Kidney epithelial cell (primary cell): ENCODE data around the gene ZBTB46. TPM values are rescaled to one million over a fixed set of nuclear protein-coding genes. Genes with fewer than 3 reads are reported as not detected.

Source experiments
- DNase-seq: peaks from one replicate; pipeline ENCODE4 v3.0.0-alpha.2; 2010; ENCODE audit warnings: low read depth
- H3K27me3 ChIP-seq: 2 replicates; pipeline ENCODE4 v1.6.0; 2011; ENCODE audit warnings: low read length; ENCODE audit not compliant: control insufficient read depth, insufficient read depth
- H3K36me3 ChIP-seq: 2 replicates; pipeline ENCODE4 v1.5.1; 2011; ENCODE audit warnings: low read length; ENCODE audit not compliant: control insufficient read depth, insufficient read depth
- H3K4me3 ChIP-seq: 2 replicates; pipeline ENCODE4 v1.5.1; 2011; ENCODE audit warnings: low read depth, mild to moderate bottlenecking, control low read depth, low read length
- total RNA-seq: library from RNA; depleted of rRNA; stranded (reverse); fragments of >200 nt; gene quantifications from 2 replicates; pipeline ENCODE4 v1.2.3, GENCODE V29; 2015
- TF ChIP-seq, protein P1 (sequence below): IDR thresholded peaks from 2 replicates; pipeline ENCODE4 v1.5.1; 2011; ENCODE audit warnings: mild to moderate bottlenecking, moderate library complexity, low read length, control low read depth, inconsistent platforms; ENCODE audit not compliant: insufficient read depth, poor library complexity, severe bottlenecking

The ZBTB46 gene
- total RNA-seq, 1 donor from 2014 or later: 7.8 TPM

DNA sequence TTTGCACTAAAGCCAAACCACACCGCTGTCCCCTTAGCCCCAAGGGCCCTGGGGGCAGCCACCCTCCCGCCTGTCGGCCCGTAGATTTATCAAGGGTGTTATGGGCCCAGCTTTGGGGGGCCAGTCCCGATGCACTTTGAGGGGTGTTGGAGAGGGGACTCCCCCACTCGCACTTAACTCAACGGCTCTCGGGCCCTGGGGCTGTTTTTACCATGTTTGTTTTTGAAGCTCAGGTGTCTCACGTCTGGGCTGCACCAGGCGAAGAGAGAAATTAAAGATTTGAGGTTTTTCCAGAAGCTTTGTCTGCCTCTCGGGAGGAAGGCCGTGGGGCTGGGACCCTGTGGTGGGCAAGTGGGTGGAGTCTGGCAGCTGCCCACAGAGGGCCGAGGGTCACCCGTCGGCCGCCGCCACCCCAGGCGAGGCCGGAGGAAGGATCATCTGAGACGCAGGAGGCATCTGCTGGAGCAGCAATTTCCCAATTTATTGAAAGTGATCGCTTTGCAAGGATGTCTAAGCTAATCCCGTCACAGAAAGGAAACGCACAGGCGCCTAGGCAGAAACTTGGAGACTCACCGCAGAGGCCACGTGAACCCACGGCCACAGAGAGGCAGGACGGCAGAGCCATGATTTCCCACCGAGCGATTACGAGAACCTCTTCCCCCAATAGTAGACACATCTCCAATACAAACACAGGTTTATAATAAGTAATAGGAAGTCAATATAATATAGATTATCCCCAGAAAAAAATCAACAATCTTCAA is 87.7 kb downstream of the ZBTB46 start:
- no peak overlapping the region for H3K4me3 ChIP-seq
- TF ChIP-seq, protein P1, sequence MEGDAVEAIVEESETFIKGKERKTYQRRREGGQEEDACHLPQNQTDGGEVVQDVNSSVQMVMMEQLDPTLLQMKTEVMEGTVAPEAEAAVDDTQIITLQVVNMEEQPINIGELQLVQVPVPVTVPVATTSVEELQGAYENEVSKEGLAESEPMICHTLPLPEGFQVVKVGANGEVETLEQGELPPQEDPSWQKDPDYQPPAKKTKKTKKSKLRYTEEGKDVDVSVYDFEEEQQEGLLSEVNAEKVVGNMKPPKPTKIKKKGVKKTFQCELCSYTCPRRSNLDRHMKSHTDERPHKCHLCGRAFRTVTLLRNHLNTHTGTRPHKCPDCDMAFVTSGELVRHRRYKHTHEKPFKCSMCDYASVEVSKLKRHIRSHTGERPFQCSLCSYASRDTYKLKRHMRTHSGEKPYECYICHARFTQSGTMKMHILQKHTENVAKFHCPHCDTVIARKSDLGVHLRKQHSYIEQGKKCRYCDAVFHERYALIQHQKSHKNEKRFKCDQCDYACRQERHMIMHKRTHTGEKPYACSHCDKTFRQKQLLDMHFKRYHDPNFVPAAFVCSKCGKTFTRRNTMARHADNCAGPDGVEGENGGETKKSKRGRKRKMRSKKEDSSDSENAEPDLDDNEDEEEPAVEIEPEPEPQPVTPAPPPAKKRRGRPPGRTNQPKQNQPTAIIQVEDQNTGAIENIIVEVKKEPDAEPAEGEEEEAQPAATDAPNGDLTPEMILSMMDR: no peak
- DNase-seq: no peak
- no peaks in the 10 kb centered on the region for H3K27me3 ChIP-seq
- H3K36me3 ChIP-seq: peaks cover 2% of the 10 kb centered on the region

DNA sequence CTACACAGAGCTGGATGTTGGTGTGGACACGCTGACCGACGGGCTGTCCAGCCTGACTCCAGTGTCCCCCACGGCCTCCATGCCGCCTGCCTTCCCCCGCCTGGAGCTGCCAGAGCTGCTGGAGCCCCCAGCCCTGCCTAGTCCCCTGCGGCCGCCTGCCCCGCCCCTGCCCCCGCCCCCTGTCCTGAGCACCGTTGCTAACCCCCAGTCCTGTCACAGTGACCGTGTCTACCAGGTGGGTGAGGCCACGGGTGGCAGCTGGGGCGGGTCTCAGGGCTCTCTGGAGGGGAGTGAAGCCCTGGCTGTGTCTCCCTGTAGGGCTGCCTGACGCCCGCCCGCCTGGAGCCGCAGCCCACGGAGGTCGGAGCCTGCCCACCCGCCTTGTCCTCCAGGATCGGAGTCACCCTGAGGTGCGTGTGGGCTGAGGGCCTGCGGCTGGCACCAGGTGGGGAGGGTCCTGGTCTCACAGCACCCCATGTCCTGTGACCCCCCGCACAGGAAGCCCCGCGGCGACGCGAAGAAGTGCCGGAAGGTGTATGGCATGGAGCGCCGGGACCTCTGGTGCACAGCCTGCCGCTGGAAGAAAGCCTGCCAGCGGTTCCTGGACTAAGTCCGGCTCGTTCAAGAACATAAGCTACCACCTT is 88.6 kb downstream of the ZBTB46 start:
- H3K36me3 ChIP-seq: peaks cover 2% of the 10 kb centered on the region
- H3K4me3 ChIP-seq: no peak overlapping the region
- TF ChIP-seq, protein P1: no peak
- DNase-seq: no peak
- no peaks in the 10 kb centered on the region for H3K27me3 ChIP-seq

DNA sequence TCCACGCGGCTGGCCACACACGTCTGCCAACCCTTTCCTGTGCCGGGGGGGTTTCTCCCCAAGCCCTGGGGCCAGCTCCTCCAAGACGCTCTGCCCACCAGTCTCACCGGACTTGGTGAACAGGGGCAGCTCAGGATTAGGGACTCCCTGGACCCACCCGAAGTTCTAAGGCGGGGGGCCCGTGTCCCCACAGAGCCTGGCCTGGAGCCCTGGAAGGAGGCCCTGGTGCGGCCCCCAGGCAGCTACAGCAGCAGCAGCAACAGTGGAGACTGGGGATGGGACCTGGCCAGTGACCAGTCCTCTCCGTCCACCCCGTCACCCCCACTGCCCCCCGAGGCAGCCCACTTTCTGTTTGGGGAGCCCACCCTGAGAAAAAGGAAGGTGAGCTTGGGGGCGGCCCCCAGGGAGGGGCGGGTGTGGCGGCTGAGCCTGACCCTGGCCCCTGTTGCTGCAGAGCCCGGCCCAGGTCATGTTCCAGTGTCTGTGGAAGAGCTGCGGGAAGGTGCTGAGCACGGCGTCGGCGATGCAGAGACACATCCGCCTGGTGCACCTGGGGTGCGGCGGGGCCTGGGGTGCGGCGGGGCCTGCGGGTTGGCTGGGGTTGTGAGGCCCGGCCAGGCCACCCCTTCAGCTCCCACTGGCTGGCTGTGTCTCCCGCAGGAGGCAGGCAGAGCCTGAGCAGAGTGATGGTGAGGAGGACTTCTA is 89.2 kb downstream of the ZBTB46 start:
- DNase-seq: no peak
- TF ChIP-seq, protein P1: no peak
- no peak overlapping the region for H3K4me3 ChIP-seq
- no peaks in the 10 kb centered on the region for H3K27me3 ChIP-seq
- peaks cover 2% of the 10 kb centered on the region for H3K36me3 ChIP-seq

DNA sequence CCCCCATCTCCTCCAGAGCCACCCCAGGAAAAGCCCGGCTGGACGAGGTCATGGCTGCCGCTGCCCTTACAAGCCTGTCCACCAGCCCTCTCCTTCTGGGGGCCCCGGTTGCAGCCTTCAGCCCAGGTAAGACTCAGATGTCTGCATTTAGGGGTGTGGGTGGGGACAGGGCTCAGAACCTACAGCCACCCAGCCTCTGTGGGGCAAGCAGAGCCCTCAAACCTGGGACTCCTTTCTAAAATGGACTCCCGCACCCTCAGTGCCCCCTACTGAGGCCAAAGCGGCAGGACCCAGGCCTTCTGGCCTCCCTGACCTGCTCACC is 89.7 kb downstream of the ZBTB46 start:
- peaks cover 2% of the 10 kb centered on the region for H3K36me3 ChIP-seq
- H3K4me3 ChIP-seq: peak overlapping the region; percentile 57
- TF ChIP-seq, protein P1: no peak
- no peaks in the 10 kb centered on the region for H3K27me3 ChIP-seq
- no peak for DNase-seq

DNA sequence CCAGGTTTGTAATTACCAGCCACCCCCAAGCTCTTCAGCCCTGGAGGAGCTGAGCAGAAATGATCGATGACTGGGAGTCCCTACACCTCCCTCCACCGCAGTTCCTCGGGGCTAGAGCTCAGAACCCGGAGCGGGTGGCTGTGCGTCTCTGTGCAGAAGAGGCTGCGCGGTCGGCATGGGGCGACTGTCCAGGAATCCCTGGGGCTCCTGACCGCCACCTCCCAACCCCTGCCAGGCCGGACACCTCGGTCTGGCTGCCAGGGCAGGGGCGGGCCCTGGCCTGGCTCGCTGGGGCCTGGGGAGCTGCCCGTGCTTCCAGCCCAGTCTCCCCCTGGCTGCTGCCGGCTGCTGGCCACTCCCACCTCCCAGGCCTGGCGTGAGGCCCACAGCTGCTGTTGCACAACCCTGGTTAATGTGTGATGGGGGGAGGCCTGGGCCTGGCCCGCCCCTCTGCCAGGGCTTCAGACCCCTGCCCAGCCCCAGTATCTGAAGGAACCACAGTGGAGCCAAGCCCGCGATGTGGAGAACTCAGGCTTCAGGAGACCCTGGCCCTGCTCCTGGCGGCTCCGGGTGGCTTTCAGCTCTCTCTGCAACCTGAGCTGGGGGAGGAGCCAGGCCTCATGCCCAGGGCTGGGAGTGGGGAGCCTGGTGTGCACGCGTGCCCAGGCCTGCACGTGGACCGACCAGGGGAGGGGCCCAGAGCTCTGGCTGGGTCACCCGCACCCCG is 90.3 kb downstream of the ZBTB46 start:
- TF ChIP-seq, protein P1: peak; percentile 19

More for the DNA sequence above, 90.3 kb downstream of the ZBTB46 start:
- DNase-seq: peak; percentile 16
- peak overlapping the region; percentile 57 for H3K4me3 ChIP-seq
- no peaks in the 10 kb centered on the region for H3K27me3 ChIP-seq
- H3K36me3 ChIP-seq: peaks cover 2% of the 10 kb centered on the region
